NAMALWA (cell line): Measurements from ENCODE around the gene ANKRD11.
A peak's percentile ranks its signal among the peaks of the same experiment; 100 is the strongest.

ENCODE experiments used
- DNase-seq: peaks from one replicate; pipeline ENCODE4 v3.0.0-alpha.2; 2015; ENCODE audit warnings: low spot score

The ANKRD11 gene

DNA sequence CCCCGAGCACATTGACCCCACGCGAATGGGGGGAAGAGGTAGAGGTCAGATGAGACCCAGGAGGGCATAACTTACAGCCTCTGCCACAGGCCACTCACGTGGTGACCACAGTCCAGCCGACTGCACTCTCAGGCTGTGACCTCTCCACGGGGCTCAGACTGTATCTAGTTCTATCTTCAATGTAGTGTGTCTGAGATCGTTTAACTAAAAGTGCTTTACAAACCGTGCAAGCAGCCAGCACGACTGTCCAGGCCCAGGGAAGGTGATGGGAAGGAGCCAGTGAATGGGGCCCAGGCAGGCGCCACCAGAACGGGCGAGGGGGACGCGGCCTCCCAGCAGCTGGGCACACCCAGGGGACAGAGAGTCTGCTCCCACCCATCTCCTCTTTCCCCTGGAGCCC is 108.6 kb downstream of the ANKRD11 start:
- DNase-seq: no peak

DNA sequence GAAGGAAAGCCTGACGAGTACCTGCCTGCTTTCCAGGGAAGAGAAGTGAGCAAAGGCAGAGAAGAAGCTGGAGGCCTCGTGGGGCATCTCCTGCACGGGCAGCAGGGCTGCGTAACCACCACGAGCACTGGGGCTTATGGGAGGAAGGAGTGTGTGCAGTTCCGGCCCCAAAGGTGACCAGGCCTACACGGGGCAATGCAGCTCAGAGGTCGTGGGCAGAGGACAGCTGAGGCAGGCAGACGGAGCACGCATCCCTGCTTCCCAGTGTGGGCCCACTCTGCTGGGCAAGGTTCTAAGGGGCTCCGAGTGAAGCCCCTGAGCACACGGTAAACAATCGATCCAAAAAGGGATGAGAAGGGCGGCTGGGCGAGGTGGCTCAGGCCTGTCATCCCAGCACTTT is 109.7 kb downstream of the ANKRD11 start:
- no peak for DNase-seq

DNA sequence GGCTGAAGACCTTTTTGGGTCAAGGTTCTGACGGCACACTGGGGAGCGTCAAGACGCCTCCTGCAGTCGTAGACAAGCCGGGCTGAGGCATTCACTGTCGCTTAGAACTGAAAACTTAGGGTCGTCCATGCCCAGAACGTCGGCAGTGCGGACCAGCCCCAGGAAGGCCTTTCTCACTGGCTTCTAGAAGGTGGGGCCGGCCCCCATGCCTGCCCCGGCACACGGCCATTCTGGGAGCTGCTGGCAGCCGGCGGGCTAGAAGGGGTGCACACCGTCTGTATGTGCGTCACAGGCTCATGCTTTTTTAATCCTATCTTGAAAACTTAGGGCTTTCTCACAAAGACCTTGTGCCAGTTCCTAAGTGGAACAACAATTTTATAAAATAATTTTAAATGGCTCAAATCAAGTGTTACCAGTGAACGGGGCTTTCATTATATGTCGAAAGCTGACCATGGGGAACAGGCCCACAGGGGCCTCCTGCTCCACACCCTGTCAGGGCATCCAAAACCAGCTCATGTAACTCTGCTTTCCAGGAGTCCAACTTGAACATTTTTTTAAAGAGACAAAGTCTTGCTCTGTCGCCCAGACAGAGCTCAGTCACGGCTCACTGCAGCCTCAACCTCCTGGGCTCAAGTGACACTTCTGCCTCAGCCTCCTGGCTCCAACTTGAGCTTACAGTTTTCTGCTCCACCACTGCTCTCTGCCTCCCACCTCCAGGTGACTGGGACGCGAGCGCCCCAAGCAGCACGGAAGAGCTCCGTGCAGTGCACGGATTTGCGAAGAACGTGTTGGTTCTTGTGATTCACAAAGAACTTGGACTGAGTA is 111.2 kb downstream of the ANKRD11 start:
- DNase-seq: peak; percentile 36

DNA sequence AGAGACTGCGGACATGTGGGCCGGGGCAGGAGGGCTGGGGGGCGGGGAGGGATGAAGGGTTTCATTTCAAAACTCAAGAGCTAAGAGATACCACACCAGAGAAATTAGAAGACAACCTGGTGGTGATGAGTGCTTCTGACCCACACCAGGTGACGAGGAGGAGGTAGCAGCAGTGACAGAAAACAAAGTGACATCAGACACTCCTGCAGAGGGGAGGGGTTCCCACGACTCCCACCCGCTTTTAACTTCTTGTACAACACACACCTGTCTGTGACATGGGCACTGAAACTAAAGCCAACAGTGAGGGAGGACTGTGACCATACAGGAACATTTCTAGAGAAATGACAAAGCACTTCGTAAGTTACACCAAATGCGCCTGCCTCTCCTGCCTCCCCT is 112.9 kb downstream of the ANKRD11 start:
- no peak for DNase-seq

DNA sequence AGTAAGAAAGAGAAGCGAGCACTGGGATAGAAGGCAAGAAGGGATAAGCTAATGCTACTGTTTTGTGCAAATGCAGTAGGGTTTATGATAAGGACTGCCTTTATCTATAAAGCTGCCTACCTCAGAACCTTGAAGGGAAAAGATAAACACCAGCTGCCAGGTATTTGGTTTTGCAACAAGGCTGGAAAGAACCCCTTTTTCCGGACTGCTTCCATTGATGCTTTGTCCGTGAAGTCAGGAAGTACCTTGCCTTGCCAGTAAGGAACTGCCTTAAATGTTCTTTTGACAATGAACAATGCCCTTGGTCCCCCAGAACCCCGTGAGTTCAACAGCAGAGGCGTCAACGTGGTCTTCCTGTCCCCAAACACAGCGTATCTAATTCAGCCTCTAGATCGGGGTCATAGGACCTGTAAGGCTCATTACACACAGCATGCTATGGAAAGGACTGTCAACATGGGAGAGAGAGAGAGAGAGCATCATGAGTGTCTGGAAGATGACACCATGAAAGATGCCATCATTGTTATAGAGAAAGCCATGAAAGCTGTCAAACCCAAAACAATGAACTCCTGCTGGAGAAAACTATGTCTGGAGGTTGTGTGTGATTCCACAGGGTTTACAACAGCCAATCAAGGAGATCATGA is 113.4 kb downstream of the ANKRD11 start:
- no peak for DNase-seq

DNA sequence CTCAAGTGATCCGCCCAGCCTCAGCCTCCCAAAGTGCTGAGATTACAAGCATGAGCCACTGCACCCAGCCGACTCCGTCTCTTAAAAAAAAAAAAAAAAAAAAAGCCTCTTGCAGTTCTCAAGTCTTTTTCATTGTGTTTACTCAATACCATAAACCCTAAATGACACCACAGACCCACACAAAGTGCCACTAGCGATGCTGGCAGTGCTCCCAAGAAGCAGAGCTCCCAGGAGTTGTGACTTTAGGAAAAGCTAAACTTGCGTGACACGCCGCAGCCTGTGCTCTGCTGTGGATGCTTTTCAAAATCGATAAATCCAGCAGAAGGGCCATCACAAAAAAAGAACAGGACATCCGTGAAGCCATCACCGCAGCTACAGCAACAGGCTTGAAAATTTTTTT is 114.7 kb downstream of the ANKRD11 start:
- no peak for DNase-seq

DNA sequence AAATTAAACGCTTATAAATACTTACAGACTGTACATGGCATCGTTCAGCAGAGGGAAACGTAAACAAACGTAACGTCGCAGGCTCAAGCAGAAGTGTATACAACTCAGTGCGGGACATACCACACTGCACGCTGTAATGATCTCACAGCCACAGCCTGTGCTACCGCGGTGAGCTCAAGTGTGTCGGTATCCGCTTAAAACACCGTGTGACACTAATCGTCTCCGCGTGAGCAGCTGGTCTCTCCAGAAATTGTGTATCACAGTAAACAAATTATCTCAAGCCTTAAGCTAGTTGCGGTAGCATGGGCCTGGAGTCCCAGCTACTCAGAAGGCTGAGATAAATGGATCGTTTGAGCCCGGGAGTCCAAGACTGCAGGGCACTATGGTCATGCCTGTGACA is 115.3 kb downstream of the ANKRD11 start:
- DNase-seq: peak; percentile 74

DNA sequence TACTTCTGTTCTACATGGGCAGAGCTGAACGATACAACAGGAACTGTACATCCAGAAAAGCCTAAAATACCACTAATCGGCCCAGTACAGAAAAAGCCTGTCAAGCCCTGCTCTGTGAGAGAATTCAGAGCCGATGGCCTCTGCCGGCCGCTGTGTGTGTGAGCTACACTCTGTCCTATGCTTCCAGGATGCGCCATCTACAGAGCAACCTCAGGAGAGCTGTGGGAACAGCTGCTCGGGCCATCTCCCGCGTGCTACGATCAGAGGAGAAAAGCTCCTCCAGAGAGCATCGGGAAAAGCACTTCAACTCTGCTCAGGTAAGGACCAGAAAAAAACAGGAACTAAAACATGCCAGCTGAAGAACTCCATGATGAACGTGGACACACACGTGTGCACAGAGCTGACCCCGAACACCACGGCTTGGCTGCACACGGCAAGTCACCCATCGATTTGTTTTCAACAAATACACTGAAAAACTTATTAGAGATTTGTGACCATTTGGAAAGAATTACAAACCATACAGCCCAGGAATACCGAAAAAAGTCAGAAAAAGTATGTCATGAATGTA is 115.9 kb downstream of the ANKRD11 start:
- no peak for DNase-seq

DNA sequence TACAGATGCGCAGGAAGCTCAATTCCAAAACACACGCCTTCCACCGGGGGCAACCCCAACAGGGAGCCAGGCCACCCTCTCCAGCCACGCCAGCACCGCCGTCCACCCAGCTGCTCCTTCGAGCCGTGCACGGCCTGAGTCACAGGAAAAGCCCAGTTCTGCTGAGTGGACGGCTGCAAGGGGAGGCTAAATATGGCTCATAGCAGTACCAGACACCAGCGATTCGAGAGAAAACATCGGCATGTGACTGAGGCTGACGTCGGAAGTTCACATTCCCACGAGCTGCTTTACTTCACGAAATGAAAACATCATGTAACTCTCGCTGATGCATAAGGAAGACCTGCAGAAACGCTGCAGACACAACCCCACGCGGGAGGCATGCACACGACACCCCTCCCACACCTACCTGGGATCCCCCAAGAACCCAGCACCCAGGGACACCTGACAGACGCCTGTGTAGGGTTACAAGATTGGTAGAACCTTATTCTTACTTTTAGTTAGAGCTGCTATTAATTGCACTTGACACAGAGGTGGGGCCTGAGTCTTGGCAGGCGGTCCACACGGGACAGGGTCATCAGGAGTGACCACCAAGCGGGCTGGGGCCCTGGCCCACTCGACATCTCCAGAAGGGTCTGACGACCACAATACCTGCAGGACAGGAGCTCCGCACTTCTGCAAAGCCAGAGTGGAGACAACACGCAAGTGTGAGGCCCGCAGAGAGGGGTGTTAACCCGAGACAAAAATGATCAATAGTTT is 116.8 kb downstream of the ANKRD11 start:
- DNase-seq: no peak

DNA sequence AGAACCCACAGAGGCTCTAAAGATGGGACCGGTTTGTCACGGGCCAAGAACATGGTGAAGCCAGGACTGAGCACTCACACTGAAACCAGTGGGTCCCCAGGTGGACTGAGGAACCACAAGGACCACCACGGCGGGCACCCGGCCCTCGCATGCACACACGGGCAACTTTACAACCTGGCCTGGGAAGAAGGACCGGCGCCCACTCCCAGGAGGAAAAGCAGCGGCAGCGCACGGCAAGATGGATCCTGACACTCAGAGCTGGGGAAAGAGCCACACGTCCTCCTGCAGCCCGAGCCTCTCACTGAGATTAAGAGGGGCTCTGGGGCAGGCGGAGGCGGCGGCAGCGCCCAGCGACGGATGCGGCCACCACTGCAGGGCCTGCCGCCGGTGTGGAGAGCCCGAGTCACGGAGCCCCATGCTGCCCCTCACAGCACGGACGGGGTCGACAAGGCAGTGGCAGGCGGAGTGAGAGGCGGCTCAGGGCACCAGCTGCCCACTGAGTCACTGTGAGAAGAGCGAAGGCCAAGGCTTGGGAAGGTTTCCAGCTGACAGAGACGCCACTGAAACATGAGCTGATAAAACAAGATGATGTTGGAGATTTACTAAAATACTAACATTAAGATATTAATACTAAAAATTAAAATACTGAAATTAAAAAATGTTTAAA is 118.3 kb downstream of the ANKRD11 start:
- no peak for DNase-seq

DNA sequence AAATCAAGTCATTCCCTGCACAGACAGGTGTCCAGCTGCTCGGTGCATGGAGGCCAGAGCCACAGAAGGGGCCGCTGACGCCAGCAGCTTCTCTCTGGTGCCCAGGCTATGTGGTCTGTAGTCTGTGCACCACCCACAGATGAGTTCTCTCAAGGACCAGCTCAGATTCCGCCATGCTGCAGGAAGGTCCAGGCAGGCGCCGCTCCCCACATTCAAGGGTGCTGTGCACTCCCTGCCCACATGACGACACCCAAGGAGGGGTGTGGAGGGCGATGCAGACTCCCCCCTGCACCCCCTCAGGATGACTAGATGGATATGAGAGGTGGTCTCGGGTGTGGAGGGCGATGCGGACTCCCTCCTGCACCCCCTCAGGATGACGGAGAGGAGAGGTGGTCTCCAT is 119.0 kb downstream of the ANKRD11 start:
- DNase-seq: no peak

DNA sequence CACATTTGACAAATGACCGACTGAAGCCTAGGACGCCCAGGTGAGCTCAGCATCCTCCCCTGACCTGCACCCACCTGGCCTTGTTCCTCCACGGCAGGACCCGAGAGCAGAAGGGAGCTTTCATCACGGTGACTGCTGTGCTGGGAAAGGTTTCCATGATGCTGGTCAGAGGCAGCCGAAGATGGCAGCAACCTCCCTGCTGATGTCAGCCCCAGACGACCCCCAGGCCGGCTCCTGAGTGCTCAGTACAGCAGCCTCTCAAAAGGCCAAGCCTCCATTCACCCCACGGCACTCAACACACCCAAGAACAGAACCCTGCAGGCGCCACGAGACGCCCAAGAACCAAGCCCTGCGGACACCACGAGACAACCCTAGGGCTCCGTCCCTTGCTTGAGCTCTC is 119.8 kb downstream of the ANKRD11 start:
- DNase-seq: no peak

DNA sequence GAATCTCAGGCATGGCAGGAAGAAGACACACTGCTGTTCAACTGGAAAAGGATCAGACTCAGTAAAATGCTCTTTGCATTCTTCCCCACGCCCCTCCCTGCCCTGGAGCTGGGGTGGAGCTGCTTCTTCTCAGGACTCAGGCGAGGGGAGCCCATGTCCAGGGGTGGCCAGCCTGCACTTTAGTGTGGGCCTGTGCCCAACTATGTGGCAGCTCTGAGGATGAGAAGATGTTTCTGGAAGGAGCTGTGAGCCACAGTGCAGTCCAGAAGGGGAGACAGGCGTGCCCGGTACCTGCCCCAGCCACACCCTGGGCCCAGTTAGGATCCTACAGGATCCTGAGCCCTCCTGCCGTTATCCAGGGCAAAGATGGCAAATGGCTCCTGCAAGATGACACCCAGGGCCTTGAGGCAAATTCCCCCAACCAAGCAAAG is 120.3 kb downstream of the ANKRD11 start:
- no peak for DNase-seq

DNA sequence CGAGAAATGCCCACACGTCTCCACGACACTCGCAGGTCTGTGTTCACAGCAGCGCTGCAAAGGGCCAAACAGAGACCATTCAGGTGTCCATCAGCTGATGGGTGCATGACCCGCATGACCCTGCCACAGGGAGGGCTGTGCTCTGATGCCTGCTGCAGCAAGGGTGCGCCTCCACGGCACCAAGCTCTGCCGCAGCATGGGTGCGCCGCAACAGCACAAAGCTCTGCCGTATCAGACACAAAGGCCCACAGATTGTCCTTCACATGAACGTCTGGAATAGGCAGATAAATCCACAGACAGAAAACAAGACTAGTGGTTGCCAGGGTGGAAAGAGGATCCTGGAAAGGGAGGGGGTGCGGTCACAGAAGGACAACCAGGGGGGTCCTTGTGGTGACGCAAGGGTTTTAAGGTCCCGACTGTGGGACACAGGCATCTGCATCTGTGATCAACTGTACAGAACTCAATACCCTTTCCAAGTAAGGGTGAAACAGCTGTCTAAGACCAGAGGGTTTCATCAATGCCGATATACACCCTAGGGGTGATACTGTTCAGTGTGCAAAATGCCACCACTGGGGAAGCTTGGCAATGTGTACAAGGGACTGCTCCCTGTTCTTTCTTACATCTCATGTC is 121.0 kb downstream of the ANKRD11 start:
- no peak for DNase-seq

DNA sequence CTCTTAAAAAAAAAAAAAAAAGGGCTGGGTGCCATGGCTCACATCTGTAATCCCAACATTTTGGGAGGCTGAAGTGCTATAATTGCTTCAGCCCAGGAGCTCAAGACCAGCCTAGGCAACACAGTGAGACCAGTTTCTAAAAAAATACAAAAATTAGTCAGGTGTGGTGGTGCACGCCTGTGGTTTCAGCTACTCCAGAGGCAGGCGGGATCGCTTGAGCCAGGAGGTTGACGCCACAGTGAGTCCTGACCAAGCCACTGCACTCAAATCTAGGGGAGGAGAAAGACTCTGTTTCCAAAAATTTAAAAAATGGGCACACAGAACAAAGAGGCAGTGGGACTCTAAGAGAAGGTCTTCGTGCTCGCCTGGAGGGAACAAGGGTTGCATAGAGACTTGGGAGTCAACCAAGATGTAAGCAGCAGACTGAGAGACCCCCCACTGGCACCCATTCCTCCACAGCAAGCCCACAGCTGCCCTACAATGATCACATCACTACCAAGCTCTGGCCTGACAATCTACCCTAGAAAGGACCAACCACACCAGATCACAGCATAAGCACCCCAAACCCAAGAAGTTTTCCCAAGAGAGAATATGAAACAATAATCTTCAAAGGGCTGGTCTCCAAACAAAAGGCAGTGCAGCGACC is 121.6 kb downstream of the ANKRD11 start:
- DNase-seq: no peak

DNA sequence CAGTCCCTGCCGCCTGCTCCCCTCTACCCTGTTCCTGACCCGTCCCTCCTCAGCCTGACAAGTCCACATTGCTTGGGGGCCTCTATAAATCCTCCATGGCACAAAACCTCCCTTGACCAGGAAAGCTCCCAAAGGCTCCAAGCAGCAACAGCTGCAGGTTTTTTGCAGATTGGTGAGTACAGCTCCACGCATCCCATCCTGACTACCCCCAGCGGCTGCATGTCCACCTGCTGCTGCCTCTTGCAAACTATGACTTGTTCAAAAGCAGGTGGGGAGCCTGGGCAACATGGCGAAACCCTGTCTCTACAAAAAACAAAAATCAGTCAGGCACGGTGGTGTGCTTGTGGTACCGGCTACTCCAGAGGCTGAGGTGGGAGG is 122.8 kb downstream of the ANKRD11 start:
- peak; percentile 42 for DNase-seq

DNA sequence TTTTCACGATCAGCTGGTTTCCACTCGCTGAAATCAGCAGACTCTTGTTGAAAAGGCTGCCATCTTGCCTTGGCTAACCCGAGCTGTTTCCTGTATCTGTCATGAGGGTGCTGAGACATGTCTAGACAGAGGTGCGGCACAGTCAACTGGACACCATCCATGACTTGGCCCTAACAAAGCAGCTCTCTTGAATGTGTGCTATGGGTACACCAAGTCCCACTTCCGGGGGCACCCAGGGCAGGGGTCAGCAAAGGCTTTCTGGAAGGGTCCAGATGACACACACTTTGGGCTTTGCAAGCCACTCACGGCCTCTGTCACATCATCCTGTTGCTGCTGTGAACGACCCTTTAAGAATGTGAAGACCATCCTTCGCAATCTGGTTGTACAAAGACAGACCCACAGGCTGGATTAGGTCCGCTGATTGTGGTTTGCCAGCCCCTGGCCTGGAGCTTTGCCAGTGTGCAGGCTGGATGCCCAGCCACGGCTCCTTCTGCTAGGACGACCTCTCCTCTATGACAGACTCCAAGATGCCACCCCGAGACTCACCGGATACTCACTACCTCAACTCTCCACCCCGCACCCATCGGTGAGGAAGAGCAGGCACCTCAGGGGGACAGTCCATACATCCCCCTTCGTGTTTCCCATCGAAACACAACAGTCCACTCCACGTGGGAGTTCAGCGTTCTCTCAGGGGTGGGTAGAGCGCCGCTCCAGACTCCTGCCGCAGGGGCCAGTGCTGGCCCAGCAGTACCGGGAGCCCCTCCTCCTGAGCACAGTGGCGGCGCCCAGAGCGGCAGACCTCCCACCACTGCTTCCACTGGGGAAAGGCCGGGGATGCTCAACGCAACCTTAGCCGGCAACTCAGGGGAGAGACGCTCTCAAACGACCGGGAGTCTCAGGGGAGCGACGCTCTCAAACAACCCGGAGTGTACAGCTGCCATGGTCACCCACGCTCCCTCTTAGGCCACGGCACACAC is 123.5 kb downstream of the ANKRD11 start:
- DNase-seq: no peak

DNA sequence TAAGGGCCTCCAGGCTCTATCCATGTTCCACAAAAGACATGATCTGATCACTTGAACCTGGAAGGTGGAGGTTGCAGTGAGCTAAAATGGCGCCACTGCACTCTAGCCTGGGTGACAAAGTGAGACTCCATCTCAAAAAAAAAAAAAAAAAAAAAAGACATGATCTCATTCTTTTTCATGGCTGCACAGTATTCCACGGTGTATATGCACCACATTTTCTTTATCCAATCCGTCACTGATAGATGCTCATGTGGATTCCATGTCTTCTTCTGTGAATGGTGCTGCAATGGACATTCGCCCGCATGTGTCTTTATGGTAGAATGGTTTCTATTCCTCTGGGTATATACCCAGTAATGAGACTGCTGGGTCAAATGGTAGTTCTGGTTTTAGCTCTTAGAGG is 124.4 kb downstream of the ANKRD11 start:
- DNase-seq: no peak

DNA sequence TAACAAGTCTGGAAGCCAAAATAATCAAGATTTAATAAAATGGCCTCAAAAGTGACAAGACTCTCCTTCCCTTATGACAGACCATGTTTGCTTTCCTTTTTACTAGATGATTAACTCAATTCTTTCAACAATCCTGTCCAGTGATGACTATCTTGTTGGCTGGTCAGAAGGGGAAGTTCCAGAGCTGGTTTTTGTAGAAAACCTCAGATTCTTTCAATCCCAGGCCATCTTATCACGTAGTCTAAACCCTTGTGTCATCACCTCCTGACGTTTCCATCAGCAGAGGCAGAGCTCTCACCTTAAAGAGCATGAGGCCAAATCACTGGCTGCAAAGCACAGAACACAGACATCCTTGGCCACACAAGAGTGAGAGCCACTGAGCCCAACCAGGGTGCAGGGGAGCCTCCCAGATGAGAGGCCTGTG is 125.3 kb downstream of the ANKRD11 start:
- DNase-seq: no peak

DNA sequence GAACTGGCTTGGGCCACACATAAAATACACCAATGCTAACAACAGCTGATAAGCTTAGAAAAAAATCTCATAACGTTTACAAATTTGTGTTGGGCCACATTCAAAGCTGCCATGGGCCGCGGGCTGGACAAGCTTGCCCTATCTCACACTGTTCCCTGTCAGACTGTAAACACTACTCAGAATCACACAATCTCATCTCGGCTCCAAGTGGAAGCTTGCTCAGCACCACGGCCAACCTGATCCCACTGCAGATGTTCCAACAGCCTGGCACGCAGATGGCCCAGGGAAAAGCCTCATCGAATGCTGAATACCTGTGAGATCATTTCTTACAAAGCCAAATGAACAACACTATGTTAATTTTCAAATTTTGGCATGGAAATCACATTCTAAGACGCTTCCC is 125.8 kb downstream of the ANKRD11 start:
- no peak for DNase-seq
